ENCODE measurements around the gene KCND3.

KCND3 gene

DNA sequence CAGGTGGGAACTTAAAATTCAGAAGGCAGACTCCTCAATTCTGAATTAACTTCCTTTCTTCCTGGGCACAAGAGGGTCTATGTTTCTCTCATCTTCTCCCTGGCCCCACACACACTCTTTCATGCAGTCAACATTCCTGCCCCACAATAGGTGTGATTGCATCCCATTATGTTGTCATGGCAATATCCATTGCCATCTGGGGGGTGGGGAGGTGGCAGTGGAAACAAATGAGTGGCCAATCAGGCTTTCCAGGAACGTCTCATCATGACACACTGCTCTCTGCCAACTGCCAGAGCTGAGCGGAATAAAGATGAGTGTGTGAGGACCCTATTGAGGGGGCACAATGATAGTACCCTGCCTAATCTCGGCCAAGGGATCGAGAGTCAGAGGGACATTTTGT is 80.4 kb downstream of the KCND3 start:
- no peak for DNase-seq

DNA sequence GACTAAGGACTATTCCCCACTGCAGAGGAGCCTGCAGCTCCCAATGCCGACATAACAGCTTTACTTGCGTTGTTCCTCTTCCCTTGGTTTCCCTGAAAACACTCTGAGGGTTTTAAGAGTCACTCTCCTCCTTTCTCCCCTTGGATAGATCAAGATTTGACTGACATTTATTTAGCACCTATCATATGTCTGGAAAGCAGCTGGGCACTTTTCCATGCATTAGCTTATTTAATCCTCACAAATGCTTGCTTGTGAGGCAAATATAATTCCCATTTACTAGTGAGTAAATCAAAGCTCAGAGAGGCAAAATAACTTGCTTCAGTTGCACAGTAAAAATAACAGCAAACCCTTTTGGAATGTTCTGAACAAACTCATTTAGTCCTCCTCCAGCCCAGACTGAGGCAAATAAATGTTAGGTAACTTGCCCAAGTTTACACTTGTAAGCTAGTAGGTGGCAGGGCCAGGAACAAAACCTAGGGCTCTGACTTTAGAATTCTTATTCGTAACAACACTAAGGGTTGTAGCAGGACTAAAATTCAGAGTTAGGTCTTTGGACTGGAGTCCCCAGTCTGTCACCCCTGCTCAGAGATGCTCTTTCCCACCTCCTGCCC is 81.4 kb downstream of the KCND3 start:
- DNase-seq = no peak

DNA sequence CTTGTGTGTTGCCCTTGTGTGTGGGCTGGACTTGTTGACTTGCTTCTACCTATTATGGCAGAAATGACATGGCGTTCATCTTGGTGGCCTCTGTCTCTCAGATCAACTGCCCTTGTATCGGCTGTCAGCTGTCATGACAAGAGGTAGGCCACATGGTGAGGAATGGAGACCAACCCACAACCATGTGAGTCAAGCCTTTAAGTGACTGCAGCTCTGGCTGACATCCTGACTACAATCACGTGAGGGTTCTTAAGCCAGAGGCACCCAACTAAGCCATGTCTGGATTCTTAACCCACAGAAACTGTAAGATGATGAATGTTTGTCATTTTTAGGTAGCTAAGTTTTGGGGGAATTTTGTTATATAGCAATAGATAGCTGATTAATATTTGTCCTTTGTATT is 82.1 kb downstream of the KCND3 start:
- no peak for DNase-seq

- DNase-seq = no peak
Measured at GRCh38 chr1:111906816-111907215, 82.7 kb downstream of the KCND3 start.

- DNase-seq = no peak
Measured at GRCh38 chr1:111906111-111906510, 83.4 kb downstream of the KCND3 start.

DNA sequence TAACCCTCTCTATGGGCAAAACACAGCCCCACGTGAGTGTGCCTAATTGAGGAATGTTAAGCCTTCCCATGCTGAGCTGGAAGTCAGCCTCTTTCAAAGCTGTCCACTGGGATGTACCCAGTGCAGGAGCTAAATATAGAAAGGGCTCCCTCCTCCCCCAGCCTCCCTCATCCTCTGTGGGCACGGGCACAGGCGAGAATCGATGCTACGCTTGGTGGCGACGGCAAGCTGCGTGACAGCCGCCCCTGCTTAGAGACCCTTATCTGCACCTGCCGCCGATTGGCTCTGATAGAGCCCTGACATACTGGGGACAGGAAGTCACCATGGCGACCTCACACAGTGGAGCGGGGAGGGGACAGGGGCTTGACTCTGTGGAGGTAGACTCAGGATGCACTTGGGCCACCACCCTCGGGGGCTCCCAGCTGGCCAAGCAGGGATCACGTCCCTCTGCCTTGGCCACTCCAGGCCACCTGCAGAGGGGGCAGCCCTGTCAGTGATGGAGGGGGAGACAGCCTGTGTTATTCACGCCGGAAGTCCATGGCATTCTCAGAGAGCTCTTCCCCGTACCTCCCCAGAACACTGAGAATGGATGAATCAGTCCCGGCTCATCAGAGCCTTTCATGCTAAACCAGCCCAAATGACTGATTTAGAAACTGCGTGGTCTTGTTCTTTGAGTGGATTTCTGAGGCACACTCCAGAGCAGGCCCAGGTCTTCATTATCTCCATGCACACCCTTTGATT is 84.8 kb downstream of the KCND3 start:
- peak; percentile 61 to 87 for DNase-seq

DNA sequence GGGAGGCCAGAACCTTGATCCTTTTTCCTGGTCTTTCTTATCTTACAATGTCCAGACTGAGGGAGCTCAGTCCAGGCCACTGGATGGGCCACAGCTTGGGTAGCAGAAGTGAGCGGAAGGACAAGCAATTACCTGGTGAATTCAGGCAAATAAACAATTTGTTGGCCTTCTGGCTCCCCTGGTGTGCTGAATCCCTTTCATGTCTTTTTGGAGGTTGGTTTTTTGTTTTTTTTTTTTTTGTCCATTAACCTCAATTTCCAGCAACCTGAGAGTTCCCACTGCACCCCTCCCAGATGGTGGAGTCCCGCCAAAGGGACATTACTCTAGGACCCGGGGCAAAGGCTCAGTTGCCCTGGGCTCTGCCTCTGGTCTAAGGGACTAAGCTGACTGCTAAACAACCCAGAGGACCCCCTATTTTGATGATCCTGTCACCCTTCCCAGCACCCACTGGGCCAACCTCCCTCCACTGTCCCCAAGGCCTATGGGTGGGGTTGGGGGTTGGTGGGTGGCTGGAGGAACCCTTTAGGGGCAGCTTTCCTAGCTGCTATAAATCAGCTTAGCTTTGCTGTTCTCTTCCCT is 85.5 kb downstream of the KCND3 start:
- DNase-seq = no peak

GRCh38 chr1:111903148-111903870 is 86.2 kb downstream of the KCND3 start:
- peak in 1 of 2 experiments; percentile 3 for DNase-seq

DNA sequence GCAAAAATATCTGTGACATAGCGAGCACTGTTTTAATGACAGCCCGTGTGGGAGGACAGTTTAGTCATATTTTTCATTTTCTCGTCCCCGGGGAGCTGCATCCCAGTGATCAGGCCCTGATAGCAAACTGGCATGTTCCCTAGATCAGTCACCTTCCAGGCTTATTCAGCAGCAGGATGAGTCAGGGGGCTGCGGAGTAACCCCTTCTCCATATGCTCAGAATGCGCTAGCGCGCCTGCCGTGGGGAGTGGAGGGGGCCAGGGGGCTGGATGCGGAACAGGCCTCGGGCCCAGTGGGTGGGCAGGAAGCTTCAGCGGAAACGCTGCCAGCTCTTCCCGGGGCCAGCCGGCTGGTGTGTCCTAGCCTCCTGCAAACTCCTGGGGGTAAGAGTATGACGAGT is 94.0 kb downstream of the KCND3 start:
- no peak for DNase-seq

GRCh38 chr1:111895017-111895416 is 94.5 kb downstream of the KCND3 start:
- DNase-seq = no peak

DNA sequence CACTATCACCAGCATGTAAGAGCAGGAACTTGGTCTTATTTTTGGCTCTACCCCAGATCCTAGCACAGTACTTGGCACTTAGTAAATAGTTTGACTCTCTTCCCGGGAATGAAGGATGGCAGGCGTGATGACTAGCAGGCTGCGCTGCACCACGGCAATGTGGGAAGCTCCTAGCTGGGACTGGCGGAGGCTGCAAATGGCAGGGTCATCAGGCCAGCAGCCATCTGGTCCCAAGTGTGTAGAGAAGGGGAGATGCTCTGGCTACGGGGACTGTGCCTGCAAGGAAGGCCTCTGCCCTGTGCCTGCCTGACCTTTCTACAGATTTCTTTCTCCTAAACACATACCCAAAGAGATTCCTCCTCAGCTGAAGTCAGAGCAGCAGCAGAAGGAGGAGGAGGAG is 95.0 kb downstream of the KCND3 start:
- DNase-seq = no peak

GRCh38 chr1:111891566-111891965 is 97.9 kb downstream of the KCND3 start:
- DNase-seq = no peak

- no peak for DNase-seq
Measured at GRCh38 chr1:111888740-111889376, 100.6 kb downstream of the KCND3 start.

DNA sequence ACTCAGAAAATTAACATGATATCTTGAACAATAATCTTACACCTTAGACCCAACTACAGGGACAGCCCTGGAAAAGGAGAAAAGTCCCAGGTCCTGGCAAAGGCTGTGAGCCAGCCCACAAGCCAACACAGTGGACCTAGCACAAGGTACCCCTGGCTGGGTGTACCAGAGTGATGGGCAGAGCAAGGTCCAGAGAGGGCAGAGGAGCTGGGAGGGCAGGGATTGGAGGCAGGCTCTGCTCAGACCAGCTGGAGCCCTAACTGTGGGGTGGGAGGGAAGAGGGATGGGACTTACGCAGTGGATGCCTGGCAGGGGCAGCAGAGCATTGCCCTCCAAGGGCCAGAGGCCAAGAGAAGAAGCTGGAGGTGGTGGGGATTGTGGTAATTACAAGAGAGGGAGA is 101.6 kb downstream of the KCND3 start:
- DNase-seq = no peak

- no peak for DNase-seq
Measured at GRCh38 chr1:111887385-111887784, 102.1 kb downstream of the KCND3 start.

DNA sequence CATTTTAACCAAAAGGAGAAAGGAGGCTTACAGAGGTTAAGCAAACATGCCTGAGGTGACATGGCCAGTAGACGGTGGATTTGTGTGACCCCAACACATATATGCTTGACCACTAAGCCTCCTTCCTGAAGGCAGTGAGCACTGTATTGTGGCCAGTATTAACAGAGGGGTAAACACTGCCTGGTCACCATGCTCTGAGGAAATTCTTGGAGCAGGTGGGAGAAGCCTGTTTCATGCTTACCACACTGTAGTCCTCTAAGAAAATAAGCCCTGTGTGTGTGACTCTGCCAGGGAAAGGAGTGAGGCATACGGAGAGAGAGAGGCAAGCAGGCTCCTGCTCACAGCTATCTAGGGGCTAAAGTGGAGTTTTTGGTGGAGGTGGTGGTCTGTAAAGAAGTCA is 102.7 kb downstream of the KCND3 start:
- DNase-seq = no peak

DNA sequence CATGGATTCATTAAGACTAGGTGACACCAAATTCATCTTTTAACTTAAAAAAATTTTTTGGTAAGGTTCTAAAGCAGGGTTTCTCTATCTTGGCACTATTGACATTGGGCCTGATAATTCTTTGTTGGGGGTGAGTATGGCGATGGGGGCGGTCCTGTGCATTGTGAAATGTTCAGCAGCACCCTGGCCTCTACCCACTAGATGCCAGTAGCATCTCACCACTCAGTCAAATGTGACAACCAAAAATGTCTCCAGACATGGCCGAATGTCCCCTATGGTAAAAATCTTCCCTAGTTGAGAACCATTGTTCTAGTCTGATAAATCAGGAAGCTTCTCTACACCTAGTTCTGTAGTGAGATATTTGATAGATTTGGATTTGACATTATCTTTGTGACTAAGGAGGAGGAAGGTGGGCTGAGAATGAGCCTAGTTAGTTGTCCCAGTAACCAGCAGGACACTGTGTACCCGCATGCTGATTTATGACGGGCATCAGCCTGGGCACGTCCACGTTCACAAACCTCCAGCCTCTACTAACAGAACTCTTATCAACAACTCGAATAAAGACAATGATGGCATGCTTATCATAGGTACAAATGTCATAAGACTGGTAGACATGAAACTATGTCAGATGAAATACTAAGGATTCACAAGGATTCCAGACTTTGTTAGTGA is 104.6 kb downstream of the KCND3 start:
- DNase-seq = no peak

DNA sequence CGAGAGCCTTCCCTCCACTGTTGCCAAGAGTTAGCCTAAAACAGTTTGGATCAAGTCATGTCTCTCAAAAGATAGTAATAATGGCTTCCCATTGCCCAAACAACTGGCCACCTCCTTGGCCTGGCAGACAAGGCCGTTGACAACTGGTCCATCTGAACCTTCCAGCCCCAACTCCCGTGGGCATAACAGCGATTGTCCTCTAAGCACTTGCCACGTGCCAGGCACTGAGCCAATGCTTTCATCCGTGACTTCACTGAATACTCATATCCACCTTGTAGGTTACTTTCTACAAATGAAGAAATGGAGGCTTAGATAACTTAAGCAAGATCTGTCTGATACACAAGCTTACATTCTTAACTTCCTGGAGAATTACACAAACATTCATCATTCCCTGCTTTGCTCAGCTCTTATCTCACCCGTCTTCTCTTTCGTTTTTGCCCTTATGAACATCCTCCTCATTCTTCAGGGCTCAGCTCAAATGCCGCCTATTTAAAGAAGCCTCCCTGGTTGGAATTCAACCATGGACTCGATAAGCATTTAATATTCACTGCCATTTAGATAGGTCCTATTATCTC is 106.4 kb downstream of the KCND3 start:
- peak; percentile 19 to 31 for DNase-seq

GRCh38 chr1:111882559-111882958 is 106.9 kb downstream of the KCND3 start:
- no peak for DNase-seq

DNA sequence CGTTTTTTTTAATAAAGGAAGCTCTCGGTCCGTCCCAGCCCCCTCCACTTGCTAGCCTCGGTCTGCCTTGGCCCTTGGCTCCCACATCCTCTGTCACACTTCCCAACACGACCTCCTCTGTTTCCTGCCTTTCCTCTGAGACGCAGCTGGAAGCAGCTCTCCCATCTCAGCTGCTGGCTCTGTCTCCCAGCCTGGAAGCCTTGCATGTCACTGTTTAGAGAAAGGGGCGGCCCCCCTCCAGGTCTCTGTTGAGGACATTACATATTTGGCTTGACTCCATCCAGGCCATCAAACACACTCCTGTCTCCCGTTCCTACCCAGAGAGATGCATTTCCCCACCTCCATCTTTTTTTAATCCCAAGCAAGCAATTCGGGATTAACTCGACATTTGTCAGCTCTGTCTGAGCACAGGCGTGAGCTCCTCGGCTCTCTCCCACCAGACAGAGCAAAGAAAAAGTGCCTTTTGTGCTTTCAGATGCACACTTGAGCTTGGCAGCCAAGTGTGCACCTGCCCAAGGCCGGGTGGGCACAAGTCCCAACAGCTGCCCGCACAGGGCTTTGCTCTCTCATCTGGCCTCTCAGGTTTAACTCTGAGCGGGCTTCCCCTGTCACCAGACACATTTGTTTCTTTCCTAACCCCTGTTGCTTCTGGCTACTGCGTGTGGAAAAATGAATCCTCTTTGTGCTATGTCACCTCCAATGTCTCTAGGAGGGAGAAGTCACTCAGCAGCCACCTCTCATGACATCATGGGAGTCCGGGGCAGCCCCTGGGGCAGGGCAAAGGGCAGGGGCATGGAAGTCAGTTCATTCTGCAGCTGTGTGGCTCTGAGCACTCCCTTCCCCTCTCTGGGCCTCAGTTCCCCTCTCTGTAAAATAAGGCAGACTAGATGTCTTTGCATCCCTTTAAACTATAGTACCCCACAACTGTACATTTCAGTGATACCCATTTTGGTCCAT is 108.3 kb downstream of the KCND3 start:
- peak; percentile 15 to 25 for DNase-seq

- DNase-seq = no peak
Measured at GRCh38 chr1:111879081-111879480, 110.4 kb downstream of the KCND3 start.
